ENCODE data around the gene IL12RB2. TPM values are rescaled to one million over a fixed set of nuclear protein-coding genes. Genes with fewer than 3 reads are reported as not detected.

IL12RB2 gene
- total and polyA plus RNA-seq, 2 experiments from 2014 or later, result 0.79 to 1.7 TPM

DNA sequence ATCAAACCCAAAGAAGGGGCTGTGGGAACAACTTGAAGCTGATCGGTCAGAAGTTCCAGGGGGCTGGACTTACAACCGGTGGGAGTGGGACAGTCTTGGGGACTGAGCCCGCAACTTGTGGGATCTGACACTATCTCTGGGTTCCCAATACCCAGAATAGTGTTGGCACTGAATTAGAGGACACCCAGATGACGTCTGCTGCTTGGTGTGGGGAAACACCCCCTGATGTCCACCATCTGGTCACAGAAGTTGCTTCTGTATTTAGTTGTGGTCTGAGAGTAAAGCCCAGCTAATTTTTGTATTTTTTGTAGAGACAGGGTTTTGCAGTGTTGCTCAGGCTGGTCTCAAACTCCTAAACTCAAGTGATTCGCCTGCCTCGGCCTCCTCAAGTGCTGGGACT, 93.8 kb downstream of the IL12RB2 start (continued):
- TF ChIP-seq CREB1 (CRISPR knock-in tag; IDR thresholded peaks at IDR 0.05; ENCODE audit: low read depth) (no peak), STAT1 (IDR thresholded peaks at IDR 0.05; ENCODE audit: unreplicated experiment) (no peak), EZH2phosphoT487 (IDR thresholded peaks at IDR 0.05; ENCODE audit: unreplicated experiment) (no peak)

DNA sequence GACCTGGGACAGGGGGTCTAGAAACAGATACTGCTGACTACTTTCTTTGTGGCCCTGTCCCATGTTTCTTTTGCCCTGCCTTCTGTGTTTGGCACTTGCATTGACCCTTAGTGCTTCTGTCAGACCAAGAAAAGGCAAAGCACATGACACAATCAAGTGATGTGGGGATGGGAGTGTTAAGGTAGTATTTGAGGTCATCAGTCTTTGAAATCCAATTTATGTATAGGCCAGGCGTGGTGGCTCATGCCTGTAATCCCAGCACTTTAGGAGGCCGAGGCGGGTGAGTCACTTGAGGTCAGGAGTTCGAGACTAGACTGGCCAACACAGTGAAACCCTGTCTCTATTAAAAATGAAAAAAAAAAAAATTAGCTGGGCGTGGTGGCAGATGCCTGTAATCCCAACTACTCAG, 96.5 kb downstream of the IL12RB2 start:
- H3K79me2 ChIP-seq (replicated peaks; ENCODE audit: insufficient read depth), result no peaks in the 10 kb centered on the region
- H3K36me3 ChIP-seq (ENCODE audit: insufficient read depth), result no peaks in the 10 kb centered on the region
- H4K20me1 ChIP-seq (replicated peaks; ENCODE audit: insufficient read depth), result no peaks in the 10 kb centered on the region; the same call in none of the 2 replicates
- ATAC-seq (no peak), DNase-seq (ENCODE audit: low spot score) (no peak)
- peaks cover 1% of the 10 kb centered on the region for H3K36me3 Mint-ChIP-seq (ENCODE audit: low read depth)
- peaks cover 16% of the 10 kb centered on the region for H3K4me1 Mint-ChIP-seq
- H3K27ac Mint-ChIP-seq, result no peak overlapping the region
- no peak overlapping the region for H3K4me3 Mint-ChIP-seq
- H3F3A ChIP-seq (replicated peaks; ENCODE audit: low read depth), result peaks cover 11% of the 10 kb centered on the region; the same call in 1 of the 2 replicates
- no peaks in the 10 kb centered on the region for H3K27me3 ChIP-seq (ENCODE audit: insufficient read depth)
- H2AFZ ChIP-seq, result no peak overlapping the region
- no peak overlapping the region for H3K4me2 ChIP-seq
- H3K4me3 ChIP-seq, result no peak overlapping the region
- H3K9me3 Mint-ChIP-seq, result no peaks in the 10 kb centered on the region
- no peak overlapping the region for H3K27ac ChIP-seq (ENCODE audit: low read depth)
- TF ChIP-seq, protein P1, sequence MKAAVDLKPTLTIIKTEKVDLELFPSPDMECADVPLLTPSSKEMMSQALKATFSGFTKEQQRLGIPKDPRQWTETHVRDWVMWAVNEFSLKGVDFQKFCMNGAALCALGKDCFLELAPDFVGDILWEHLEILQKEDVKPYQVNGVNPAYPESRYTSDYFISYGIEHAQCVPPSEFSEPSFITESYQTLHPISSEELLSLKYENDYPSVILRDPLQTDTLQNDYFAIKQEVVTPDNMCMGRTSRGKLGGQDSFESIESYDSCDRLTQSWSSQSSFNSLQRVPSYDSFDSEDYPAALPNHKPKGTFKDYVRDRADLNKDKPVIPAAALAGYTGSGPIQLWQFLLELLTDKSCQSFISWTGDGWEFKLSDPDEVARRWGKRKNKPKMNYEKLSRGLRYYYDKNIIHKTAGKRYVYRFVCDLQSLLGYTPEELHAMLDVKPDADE (IDR thresholded peaks at IDR 0.05), result no peak
- TF ChIP-seq STAT1 (IDR thresholded peaks at IDR 0.05; ENCODE audit: unreplicated experiment) (no peak), JUNB (IDR thresholded peaks at IDR 0.05; ENCODE audit: unreplicated experiment) (no peak), POLR2AphosphoS5 (IDR thresholded peaks at IDR 0.05; ENCODE audit: low read depth) (0 out of 2 replicates have a peak, but pooled peaks have one; percentile 18), EZH2 (IDR thresholded peaks at IDR 0.05; ENCODE audit: low read depth, unreplicated experiment) (no peak)
- TF ChIP-seq, protein P2, sequence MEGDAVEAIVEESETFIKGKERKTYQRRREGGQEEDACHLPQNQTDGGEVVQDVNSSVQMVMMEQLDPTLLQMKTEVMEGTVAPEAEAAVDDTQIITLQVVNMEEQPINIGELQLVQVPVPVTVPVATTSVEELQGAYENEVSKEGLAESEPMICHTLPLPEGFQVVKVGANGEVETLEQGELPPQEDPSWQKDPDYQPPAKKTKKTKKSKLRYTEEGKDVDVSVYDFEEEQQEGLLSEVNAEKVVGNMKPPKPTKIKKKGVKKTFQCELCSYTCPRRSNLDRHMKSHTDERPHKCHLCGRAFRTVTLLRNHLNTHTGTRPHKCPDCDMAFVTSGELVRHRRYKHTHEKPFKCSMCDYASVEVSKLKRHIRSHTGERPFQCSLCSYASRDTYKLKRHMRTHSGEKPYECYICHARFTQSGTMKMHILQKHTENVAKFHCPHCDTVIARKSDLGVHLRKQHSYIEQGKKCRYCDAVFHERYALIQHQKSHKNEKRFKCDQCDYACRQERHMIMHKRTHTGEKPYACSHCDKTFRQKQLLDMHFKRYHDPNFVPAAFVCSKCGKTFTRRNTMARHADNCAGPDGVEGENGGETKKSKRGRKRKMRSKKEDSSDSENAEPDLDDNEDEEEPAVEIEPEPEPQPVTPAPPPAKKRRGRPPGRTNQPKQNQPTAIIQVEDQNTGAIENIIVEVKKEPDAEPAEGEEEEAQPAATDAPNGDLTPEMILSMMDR (conservative IDR thresholded peaks at IDR 0.05; ENCODE audit: low read depth in 2 of 2), result no peak
- 0 out of 2 replicates have a peak, but pooled peaks cover 5% of the 10 kb centered on the region for H3K9me2 ChIP-seq (ENCODE audit: insufficient read depth)
- peaks cover 5% of the 10 kb centered on the region for H3K27me3 Mint-ChIP-seq (ENCODE audit: insufficient read depth, low read depth, poor library complexity)
- H3K4me1 ChIP-seq (ENCODE audit: insufficient read depth), result peaks cover 6% of the 10 kb centered on the region

DNA sequence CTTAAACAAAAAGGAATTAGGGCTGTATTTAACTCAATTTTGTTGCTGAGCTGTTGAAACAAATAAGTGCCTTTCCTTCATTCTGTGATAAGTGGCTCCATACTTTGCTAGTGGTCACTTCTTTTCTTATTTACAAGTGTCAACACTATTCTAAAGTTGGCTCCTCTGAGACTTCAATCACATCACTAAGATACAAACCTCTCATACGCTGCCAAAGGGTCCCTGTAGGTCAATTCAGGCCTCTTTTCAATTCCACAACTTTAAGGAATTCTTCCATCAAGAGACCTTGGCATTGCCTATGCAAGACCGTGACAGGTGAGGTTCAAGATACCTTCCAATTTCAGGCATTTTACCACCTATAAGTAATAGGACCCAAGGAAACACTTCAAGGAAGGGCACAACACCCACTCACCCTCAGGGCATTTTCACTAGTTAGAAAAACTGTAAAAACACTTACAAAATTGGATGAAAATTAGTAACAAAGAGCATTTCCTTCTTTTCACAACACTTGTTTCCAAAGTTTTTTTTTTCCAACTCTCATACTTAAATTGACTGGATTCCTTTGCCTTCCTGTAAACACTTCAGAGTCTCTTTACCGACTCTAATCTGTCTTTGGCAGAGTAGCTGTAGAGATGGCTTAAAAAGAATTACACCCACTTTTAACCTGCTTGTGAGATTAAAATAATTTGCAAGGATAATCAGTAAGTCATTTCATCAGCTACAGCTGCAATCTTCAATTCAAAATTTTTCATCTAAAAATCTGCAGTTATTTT, 98.0 kb downstream of the IL12RB2 start:
- H4K20me1 ChIP-seq (replicated peaks; ENCODE audit: insufficient read depth), result no peaks in the 10 kb centered on the region; the same call in none of the 2 replicates
- Mint-ChIP-seq H3K4me1 (peaks cover 8% of the 10 kb centered on the region), H3K9me3 (no peaks in the 10 kb centered on the region), H3K36me3 (ENCODE audit: low read depth) (peaks cover 16% of the 10 kb centered on the region), H3K27ac (peak overlapping the region; percentile 84), H3K27me3 (ENCODE audit: insufficient read depth, low read depth, poor library complexity) (peaks cover 5% of the 10 kb centered on the region), H3K4me3 (no peak overlapping the region)
- H3K4me3 ChIP-seq, result no peak overlapping the region
- H3K4me2 ChIP-seq, result no peak overlapping the region
- ATAC-seq (no peak), DNase-seq (ENCODE audit: low spot score) (peak; percentile 23)
- H3K27me3 ChIP-seq (ENCODE audit: insufficient read depth), result no peaks in the 10 kb centered on the region
- H3K9me2 ChIP-seq (ENCODE audit: insufficient read depth), result 0 out of 2 replicates have a peak, but pooled peaks cover 5% of the 10 kb centered on the region
- H3K4me1 ChIP-seq (ENCODE audit: insufficient read depth), result no peaks in the 10 kb centered on the region
- H3K79me2 ChIP-seq (replicated peaks; ENCODE audit: insufficient read depth), result no peaks in the 10 kb centered on the region
- H3F3A ChIP-seq (replicated peaks; ENCODE audit: low read depth), result peaks cover 8% of the 10 kb centered on the region
- H3K27ac ChIP-seq (ENCODE audit: low read depth), result peak overlapping the region; percentile 40; the same call in 1 of the 2 replicates
- H3K36me3 ChIP-seq (ENCODE audit: insufficient read depth), result no peaks in the 10 kb centered on the region; the same call in 1 of the 2 replicates
- no peak overlapping the region for H2AFZ ChIP-seq
- TF ChIP-seq, protein P2 (conservative IDR thresholded peaks at IDR 0.05; ENCODE audit: low read depth in 2 of 2), result no peak
- no peak for TF ChIP-seq CREB1 (CRISPR knock-in tag; IDR thresholded peaks at IDR 0.05; ENCODE audit: low read depth)
- TF ChIP-seq, protein P3, sequence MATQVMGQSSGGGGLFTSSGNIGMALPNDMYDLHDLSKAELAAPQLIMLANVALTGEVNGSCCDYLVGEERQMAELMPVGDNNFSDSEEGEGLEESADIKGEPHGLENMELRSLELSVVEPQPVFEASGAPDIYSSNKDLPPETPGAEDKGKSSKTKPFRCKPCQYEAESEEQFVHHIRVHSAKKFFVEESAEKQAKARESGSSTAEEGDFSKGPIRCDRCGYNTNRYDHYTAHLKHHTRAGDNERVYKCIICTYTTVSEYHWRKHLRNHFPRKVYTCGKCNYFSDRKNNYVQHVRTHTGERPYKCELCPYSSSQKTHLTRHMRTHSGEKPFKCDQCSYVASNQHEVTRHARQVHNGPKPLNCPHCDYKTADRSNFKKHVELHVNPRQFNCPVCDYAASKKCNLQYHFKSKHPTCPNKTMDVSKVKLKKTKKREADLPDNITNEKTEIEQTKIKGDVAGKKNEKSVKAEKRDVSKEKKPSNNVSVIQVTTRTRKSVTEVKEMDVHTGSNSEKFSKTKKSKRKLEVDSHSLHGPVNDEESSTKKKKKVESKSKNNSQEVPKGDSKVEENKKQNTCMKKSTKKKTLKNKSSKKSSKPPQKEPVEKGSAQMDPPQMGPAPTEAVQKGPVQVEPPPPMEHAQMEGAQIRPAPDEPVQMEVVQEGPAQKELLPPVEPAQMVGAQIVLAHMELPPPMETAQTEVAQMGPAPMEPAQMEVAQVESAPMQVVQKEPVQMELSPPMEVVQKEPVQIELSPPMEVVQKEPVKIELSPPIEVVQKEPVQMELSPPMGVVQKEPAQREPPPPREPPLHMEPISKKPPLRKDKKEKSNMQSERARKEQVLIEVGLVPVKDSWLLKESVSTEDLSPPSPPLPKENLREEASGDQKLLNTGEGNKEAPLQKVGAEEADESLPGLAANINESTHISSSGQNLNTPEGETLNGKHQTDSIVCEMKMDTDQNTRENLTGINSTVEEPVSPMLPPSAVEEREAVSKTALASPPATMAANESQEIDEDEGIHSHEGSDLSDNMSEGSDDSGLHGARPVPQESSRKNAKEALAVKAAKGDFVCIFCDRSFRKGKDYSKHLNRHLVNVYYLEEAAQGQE (IDR thresholded peaks at IDR 0.05; ENCODE audit: unreplicated experiment), result no peak
- no peak for TF ChIP-seq NANOG (IDR thresholded peaks at IDR 0.05; ENCODE audit: borderline replicate concordance)
- no peak for TF ChIP-seq EZH2phosphoT487 (IDR thresholded peaks at IDR 0.05; ENCODE audit: unreplicated experiment)
- TF ChIP-seq ZNF114 (CRISPR knock-in tag; IDR thresholded peaks at IDR 0.05), result no peak
- no peak for TF ChIP-seq EZH2 (IDR thresholded peaks at IDR 0.05; ENCODE audit: low read depth, unreplicated experiment)
